OCI-LY3 (cell line): ENCODE data around the gene KCNG4.

ENCODE experiments used
- H2AFZ ChIP-seq: fragments of 200-600, 300-600 bp; shearing (Covaris generic); 2 replicates; pipeline ENCODE4 v1.6.0; 2014; ENCODE audit warnings: antibody characterized with exemption, low read depth, low read length
- H3K27ac ChIP-seq: fragments of 200-600, 300-600 bp; sonication (generic); 2 replicates; pipeline ENCODE4 v1.5.1; 2014; ENCODE audit warnings: mild to moderate bottlenecking, low read length, moderate library complexity, mixed read lengths
- H3K27me3 ChIP-seq: fragments of 200-600, 300-600 bp; sonication (generic); 2 replicates; pipeline ENCODE4 v1.6.1; 2014; ENCODE audit warnings: low read depth, low read length, mixed read lengths
- H3K36me3 ChIP-seq: fragments of 200-600, 300-600 bp; sonication (generic); replicated peaks from 2 replicates; pipeline ENCODE3; 2014; ENCODE audit warnings: low read depth, low read length, mixed read lengths
- H3K4me1 ChIP-seq: fragments of 300-600, 200-600 bp; sonication (generic); 2 replicates; pipeline ENCODE4 v1.6.1; 2014; ENCODE audit warnings: low read length, mixed read lengths
- H3K4me2 ChIP-seq: fragments of 200-600, 300-600 bp; sonication (generic); 2 replicates; pipeline ENCODE4 v1.6.1; 2014; ENCODE audit warnings: low read length, mixed read lengths
- H3K4me3 ChIP-seq: fragments of 300-600, 200-600 bp; sonication (generic); 2 replicates; pipeline ENCODE4 v1.5.1; 2014; ENCODE audit warnings: antibody characterized with exemption, mild to moderate bottlenecking, low read length, moderate library complexity
- H3K79me2 ChIP-seq: fragments of 300-600, 200-600 bp; shearing (Covaris generic); 2 replicates; pipeline ENCODE4 v1.6.1; 2014; ENCODE audit warnings: mild to moderate bottlenecking, low read length, mixed read lengths
- H3K9ac ChIP-seq: fragments of 300-600, 200-600 bp; shearing (Covaris generic); 2 replicates; pipeline ENCODE4 v1.6.0; 2014; ENCODE audit warnings: mild to moderate bottlenecking, low read length, moderate library complexity
- H3K9me3 ChIP-seq: fragments of 200-600, 300-600 bp; shearing (Covaris generic); 2 replicates; pipeline ENCODE4 v1.6.1; 2014; ENCODE audit warnings: low read length, mixed read lengths; ENCODE audit not compliant: insufficient read depth
- H4K20me1 ChIP-seq: fragments of 200-600, 300-600 bp; sonication (generic); 2 replicates; pipeline ENCODE4 v1.6.1; 2016; ENCODE audit warnings: low read length, mixed read lengths; ENCODE audit not compliant: insufficient read depth
- CTCF ChIP-seq: fragments of 200-600, 300-600 bp; sonication (generic); IDR thresholded peaks from 2 replicates; pipeline ENCODE4 v1.5.1; 2014; ENCODE audit warnings: antibody characterized with exemption, low read length, low read depth
- EZH2phosphoT487 ChIP-seq: fragments of 200-600 bp; shearing (Covaris generic); IDR thresholded peaks from 2 replicates; pipeline ENCODE4 v1.6.1; 2018; ENCODE audit warnings: antibody characterized with exemption, mixed run types, low read depth

KCNG4 gene

DNA sequence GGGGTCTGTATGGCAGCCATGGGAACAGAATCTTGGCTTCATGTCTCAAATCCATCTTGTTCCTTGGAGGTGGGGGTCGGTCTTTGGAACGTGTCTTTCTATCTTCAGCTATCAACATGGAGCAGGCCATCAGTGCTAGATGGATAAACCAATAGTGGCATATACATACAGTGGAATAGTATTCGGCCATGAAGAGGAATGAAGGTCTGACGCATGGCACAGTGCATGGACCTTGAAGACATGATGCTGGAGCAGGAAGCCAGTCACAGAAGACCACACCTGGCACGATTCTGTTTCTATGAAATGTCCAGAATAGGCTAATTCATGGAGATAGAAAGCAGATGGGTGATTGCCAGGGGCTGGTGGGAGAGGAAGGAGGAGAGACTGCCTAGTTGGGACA, 7.8 kb downstream of the KCNG4 start:
- peaks cover 8% of the 10 kb centered on the region for H3K27me3 ChIP-seq
- no peaks in the 10 kb centered on the region for H3K9me3 ChIP-seq
- TF ChIP-seq EZH2phosphoT487 (no peak), CTCF (no peak)
- H2AFZ ChIP-seq, result no peak overlapping the region
- no peaks in the 10 kb centered on the region for H3K36me3 ChIP-seq
- H3K27ac ChIP-seq, result no peak overlapping the region
- no peak overlapping the region for H3K4me3 ChIP-seq
- H3K4me1 ChIP-seq, result no peaks in the 10 kb centered on the region
- H3K79me2 ChIP-seq, result no peaks in the 10 kb centered on the region
- no peaks in the 10 kb centered on the region for H4K20me1 ChIP-seq
- no peak overlapping the region for H3K9ac ChIP-seq
- no peak overlapping the region for H3K4me2 ChIP-seq

GRCh38 chr16:84229471-84229870, 10.3 kb downstream of the KCNG4 start:
- no peak overlapping the region for H3K27ac ChIP-seq
- no peak overlapping the region for H3K4me2 ChIP-seq
- TF ChIP-seq EZH2phosphoT487 (no peak), CTCF (no peak)
- no peaks in the 10 kb centered on the region for H3K4me1 ChIP-seq
- H4K20me1 ChIP-seq, result no peaks in the 10 kb centered on the region
- no peaks in the 10 kb centered on the region for H3K79me2 ChIP-seq
- H3K9me3 ChIP-seq, result no peaks in the 10 kb centered on the region
- no peaks in the 10 kb centered on the region for H3K36me3 ChIP-seq
- peaks cover 11% of the 10 kb centered on the region for H3K27me3 ChIP-seq
- H2AFZ ChIP-seq, result no peak overlapping the region
- H3K9ac ChIP-seq, result no peak overlapping the region
- no peak overlapping the region for H3K4me3 ChIP-seq

- TF ChIP-seq CTCF, result no peak
- TF ChIP-seq EZH2phosphoT487, result no peak
- Histone ChIP-seq H3K4me2 (no peak overlapping the region), H4K20me1 (no peaks in the 10 kb centered on the region), H2AFZ (no peak overlapping the region), H3K79me2 (no peaks in the 10 kb centered on the region), H3K27me3 (peaks cover 13% of the 10 kb centered on the region), H3K9me3 (no peaks in the 10 kb centered on the region), H3K4me1 (no peaks in the 10 kb centered on the region), H3K27ac (no peak overlapping the region), H3K36me3 (no peaks in the 10 kb centered on the region), H3K4me3 (no peak overlapping the region), H3K9ac (no peak overlapping the region)
Observed at GRCh38 chr16:84228256-84228838, 11.5 kb downstream of the KCNG4 start.

GRCh38 chr16:84227548-84227947, 12.3 kb downstream of the KCNG4 start:
- TF ChIP-seq EZH2phosphoT487, result no peak
- no peak for TF ChIP-seq CTCF
- Histone ChIP-seq H3K36me3 (no peaks in the 10 kb centered on the region), H3K4me1 (no peaks in the 10 kb centered on the region), H3K79me2 (no peaks in the 10 kb centered on the region), H2AFZ (no peak overlapping the region), H3K27me3 (peaks cover 13% of the 10 kb centered on the region), H3K9ac (no peak overlapping the region), H3K27ac (no peak overlapping the region), H3K4me3 (no peak overlapping the region), H4K20me1 (no peaks in the 10 kb centered on the region), H3K4me2 (no peak overlapping the region), H3K9me3 (no peaks in the 10 kb centered on the region)
